COLO668 (cell line): ENCODE results near the gene PRCP.

Experiments
- DNase-seq: peaks from one replicate; lab custom pipeline; 2025; ENCODE audit not compliant: unreplicated experiment; lab: John Stamatoyannopoulos, UW

PRCP gene

DNA sequence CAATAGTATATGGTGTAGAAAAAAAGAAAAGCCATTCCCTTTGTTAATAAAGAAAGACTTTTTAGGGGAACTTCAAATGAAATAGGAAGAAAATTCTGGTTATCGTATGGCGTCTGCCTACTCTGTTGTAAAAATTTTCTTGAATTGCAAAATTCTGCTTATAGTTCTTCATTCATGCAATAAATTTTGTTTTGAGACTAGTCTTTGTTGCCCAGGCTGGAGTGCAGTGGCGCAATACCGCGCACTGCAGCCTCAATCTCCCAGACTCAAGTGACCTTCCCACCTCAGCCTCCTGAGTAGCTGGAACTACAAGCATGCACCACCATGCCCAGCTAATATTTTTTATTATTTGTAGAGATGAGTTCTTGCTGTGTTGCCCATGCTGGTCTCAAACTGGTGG, 7.1 kb upstream of the PRCP start:
- no peak for DNase-seq

DNA sequence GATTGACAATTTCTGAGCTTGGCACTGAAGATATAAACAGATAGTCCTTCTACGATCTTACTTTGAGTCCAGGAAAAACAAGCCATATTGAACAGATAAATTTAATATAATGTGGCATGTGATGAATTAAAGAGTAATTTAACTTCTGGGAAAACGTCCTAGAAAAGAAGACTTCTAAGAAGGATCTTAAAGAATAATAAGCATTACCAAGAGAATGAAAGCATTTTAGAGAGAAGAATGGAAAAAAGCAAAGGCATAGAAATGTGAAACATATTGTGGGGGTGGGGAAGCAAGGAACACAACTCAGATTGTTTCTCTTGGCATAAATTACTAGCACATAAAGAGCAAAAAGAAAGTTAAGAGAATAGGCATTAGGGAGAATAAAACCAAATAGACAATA, 6.7 kb upstream of the PRCP start:
- DNase-seq = no peak

DNA sequence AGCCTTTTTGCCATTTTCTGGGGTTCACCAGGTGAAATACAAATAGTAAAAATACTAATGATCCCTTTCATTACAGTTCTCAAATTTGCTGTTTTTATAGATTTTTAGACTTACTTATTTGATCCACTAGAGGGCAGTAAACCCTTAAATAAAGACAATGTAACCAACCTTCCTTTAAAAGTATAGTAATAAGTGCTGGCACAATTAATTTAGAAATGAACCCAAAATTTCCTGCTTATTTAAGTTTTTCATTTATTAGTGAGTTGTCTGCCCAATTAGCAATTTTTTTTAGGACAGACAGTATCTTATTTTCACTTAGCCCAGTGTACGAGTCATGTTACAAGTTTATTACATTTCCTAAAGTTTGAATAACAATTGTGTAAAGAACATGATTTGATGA, 6.0 kb upstream of the PRCP start:
- DNase-seq = no peak

DNA sequence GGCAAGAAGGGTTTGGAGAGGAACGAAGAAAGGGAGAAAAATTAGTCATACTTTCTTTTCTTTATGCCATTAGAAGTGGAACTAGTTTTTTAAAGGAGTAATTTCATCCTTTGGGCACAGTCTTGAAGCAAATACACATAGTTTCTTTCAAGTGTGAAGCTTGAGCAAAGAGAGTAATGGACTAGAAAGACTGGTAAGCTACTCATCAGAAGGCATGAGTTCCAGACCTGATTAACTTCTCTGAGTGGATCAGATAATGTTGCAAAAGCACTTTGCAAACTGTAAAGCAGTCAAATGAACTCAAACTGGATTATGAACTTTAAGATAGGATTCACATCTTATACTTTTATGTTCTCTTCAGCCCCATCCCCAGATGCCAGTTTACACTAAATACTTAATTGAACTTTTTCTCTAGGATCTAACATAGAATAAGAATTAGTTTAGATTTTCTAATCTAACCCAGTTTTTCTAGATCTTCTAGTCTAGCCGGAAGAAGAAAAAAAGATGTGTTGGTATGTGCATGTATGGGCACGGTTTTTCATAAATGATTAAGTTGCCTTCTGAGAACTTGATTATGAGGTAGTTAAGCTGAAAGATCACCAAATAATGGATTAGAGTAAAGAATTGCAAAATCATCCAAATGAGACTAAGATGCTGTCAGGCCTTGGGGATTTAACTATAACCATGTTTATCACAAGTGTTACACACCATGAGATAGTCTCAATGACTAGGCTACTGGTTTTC, 3.8 kb upstream of the PRCP start:
- DNase-seq = no peak

DNA sequence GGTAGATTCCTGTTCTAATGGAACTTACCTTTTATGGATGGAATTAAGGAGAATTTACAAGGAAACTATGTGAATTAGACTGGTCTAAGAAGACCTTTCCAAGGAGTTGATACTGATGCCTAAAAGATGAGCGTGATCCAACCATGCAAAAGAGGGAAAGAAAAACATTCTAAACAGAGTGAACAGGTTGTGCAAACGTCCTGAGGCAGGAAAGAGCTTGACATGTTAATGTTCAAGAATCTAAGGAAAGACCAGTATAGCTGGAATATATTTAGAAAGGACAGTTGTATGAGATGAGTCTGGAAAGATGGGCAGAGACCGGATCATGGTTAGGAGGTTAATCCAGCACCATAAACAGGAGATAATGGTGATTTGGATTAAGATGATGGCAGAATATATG, 2.6 kb upstream of the PRCP start:
- no peak for DNase-seq

DNA sequence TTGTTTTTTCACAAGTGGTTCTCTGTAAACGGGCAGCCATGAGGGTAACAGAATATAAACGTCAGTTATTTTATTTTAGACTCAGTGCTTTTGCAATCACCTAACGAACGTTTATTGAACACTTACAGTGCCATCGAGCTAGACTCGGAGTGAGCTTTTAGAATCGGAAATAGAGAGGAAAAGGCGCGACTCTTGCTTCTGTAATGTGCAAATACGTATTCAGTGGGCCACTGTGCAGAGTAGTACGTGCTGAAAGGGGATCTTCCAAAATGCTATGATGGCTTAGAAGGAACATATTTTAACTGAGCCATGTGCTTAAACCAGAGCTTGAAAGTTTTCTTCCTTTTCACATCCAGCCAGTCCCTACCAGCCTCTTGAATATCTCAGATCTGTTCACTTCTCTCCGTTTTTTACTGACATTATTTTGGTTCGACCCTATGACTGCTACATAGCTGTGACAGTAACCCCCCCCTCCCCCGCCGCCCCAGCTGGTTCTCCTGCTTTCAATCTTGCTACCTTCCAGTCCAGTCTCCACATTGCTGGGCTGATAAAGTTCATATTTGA, 1.8 kb upstream of the PRCP start:
- no peak for DNase-seq

DNA sequence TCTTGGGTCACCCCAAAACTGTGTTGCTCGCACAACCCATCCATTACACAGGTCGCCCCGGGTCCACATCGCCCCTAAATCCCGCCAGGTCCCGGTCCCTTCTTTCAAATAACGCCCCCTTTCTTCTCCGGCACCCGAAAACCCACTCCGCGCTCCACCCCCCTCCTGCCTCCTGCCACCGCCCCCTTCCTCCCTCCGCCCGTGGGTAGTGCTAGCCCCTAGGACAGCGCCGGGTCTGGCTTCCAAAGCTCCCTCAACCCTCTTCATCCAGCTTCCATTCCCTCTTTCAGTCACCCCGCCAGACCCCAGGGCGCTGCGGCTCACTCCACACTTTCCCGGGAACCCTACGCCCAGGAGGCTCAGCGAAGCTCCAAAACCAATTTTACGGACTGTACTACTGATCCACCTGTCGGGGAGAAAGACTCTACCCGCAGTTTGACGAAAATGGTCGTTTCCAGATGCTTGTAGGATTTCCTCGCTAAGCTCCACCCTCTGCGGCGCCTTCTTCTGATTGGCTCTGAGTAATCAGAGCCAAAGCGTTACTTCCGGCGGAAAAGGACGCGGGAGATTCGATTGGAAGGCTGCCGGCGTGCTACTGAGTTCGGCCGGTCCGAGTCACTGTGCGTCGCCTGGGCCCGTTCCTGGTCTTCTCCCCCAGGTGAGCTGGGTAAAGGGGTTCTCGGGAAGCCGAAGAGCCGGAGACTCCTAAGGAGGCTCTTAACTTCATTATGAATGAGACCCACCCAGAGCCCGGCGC, 1.1 kb upstream of the PRCP start, which contains the start of gene DDIAS:
TSS of gene DDIAS (plus strand) at position 572 of the 757 bp plus-strand sequence. CDS start 13,003 bp downstream, outside the sequence.
- DNase-seq = peak; percentile 96

DNA sequence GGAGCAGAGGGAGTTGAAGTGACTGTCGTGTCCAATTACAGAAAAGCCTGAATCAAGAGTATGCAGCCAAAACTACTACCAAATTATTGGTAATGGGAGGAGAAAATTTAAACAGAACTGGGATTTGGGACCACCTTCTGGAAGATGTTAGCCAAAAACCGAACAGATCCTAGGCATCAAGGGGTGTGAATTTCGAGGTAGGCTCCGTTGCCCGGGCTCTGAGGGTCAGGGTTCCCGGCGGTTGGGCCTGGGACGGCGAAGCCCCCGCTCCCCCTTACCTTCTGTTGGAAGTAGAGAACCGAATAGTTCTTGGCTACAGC, 313 bp downstream of the PRCP start:
- DNase-seq = no peak

DNA sequence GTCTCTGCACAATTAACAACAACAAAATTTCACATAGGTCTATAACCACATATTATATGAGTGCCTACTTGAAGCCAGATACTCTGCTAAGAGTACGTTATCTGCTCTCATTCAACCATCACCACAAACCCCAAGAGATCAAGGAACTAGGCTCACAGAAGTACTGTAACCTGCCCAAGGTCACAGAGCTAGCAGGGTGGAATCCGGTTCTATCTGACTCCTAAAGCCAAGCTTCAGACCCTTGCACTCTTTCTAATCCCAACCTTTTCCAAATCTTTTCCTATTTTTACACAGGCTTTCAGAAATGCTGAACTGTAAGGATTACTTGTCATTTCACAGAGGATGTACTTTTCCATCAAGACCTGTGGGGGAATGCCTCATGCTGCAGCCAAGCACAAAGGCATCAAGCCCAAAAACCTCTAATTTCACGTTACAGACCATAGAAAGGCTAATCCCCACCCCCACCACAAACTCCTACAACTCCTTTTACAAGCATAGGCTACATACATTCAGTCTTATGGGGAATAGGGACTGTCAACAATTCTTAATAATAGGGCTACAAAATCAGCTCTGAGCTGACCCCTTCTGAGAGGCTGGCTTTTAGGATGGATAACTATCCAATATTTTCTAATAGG, 927 bp downstream of the PRCP start:
- DNase-seq = no peak

DNA sequence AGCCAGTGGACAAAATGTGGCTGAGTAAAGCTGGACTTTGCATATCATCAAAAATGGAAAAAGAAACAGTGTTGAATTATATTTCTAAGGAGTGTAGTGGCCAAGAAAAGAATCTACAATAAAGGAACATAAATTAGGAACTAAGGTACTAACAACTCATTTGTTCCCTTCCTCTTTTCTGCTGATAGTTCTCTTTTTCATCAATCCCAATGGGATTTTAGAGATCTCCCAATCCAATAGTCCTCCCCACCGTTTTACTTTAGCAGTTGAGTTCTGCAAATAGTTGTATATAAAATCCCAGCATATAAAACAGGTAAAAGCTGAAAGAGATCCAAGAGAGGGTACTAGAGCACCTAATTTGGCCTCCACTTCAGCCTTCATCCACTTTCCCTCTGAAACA, 2.0 kb downstream of the PRCP start:
- no peak for DNase-seq

DNA sequence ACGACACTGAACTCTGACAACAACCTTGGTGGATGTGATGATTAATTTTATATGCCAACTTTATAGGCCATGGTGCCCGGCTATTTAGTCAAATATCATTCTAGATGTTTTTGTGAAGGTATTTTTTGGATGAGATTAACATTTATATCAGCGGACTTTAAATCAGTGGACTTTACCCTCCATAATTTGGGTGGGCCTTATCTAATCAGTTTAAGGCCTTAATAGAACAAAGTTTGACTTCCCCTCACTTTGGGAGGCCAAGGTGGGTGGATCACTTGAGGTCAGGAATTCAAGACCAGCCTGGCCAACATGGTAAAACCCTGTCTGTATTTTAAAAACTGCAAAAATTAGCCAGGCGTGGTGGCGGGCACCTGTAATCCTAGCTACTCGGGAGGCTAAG, 4.0 kb downstream of the PRCP start:
- no peak for DNase-seq

DNA sequence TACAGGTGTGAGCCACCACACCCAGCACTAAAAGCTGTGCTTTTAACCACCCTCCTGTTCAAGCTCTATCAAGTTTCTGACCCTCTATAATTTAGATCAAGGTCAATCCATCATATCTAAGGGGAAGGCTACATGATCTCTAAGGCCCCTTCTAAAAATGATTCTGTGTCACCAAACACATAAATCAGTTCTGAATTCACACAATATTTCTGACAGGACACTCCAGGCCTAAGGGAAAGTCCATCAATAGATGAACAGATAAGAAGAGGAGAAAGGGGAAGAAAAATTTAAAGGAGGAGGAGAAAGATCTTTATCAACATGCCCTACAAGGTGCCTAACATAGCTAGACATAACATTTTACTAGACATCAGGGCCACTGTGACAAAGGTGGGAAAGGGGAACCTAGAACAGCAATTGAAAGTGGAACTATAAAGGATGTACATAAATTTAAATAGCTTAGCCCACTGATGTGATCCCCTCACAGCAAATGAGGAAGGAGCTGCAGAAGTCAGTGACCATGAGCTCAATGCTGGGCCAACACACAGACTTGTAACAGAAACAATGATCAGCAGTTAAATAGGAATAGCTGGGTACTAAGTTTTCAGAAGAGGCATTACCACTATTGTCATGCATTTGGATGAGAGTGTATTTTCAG, 4.7 kb downstream of the PRCP start:
- no peak for DNase-seq

DNA sequence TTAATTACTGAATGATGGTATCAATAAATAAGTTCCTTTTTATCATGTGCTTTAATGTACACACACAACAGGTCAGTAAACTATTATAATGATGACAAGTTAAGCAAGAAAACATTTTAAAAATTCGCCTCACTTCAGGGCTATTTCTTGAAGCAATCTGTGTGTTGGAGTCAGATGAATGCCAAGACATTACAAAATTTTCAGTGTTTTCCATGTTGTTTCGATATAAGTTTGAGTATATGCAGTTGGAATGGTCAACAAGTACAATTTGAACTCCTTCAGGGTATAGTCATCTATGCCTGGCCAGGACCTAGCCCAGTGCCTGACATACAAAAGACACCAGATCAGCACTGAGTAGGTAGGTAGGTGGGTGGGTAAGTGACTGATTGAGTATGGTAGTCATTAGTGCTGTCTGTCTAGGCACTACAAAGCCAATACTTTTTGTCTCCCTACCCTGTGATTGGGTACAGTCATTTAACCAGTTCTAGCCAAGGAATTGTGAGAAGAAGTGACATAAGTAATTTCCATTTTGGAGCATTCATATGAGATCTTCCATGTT, 7.5 kb downstream of the PRCP start:
- no peak for DNase-seq

DNA sequence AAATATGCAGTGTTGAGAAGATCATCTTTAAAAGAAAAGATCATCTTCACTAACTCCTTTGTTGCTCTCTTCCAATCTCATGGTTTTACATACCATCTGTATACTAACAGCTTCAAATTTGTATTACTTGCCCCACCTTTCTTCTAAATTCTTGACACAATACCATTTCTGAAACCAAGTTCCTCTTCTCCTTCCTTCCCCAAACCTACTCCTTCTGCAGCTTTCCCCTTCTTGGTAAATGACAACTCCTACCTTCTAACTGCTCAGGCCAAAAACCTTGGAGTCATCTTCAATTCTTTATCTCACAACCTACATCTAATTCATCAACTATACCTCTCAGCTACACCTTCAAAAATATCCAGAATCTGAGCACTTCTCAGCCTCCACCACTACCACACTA, 9.3 kb downstream of the PRCP start:
- no peak for DNase-seq

DNA sequence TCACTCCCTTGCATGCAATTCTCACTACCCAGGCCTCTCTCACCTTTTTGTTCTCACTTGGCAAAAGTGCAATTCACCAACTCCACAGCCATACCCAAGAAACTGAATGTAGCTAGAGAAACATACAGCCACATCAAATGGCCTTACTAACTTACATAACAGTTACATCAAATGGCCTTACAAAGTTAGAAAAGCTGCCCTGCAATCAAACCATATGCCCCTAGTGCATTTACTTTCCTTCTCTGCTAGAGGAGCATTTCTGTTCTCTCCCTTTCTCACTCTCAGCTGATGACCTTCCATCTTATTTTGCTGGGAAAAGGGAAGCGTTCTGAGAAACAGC, 10.3 kb downstream of the PRCP start:
- DNase-seq = no peak

DNA sequence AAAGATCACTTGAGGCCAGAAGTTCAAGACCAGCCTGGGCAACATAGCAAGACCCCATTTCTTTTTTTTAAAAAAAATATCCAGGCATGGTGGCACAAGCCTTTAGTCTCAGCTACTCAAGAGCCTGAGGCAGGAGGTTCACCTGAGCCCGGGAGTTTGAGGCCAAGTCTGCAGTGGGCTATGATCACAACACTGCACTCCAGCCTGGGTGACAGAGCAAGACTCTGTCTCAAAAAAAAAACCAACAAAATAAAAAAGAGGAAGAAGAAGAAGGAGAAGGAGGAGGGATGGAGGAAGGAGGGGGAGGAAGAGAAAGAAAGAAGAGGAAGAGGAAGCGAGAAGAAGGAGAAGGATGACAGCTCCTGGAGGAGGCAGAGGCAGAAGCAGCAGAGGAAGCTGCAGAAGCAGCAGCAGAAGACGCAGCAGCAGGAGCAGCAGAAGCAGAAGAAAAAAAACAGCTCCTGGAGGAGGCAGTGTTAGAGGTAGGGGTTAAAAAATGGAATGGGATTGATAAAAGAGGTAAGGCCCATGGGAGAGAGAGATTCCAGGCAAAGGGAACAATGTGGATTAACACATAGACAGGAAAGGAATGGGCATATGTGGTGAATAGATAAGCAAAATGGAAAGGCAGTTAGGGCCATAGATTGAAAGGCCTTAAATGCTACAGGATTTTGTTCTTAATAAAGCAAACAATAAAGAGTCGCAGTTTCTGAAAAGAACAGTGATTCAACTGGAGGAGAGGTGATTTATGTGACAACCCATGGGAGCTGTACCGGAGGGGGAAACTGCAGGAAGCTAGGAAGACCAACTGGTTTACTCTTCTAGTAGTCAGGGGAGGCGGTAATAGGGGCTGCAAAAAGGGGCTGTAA, 10.9 kb downstream of the PRCP start:
- no peak for DNase-seq

DNA sequence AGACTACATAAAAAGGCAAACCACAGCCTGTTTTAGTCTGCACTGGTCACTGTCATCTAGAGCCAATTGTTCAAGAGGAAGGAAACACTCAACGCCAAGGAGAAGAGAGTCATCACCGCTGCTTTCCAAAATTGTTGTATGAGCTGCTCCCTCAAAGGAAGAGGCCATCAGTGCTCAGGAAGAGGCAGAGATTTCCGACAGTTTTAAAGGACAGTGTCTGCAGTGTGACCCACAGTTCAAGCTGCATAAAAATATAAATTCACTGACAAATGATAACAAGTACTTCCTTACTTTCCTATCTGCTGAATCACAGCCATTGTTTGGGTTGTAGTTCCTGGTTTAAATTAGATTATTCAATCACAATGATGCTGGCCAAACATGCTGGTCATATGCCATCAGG, 16.4 kb downstream of the PRCP start:
- no peak for DNase-seq

DNA sequence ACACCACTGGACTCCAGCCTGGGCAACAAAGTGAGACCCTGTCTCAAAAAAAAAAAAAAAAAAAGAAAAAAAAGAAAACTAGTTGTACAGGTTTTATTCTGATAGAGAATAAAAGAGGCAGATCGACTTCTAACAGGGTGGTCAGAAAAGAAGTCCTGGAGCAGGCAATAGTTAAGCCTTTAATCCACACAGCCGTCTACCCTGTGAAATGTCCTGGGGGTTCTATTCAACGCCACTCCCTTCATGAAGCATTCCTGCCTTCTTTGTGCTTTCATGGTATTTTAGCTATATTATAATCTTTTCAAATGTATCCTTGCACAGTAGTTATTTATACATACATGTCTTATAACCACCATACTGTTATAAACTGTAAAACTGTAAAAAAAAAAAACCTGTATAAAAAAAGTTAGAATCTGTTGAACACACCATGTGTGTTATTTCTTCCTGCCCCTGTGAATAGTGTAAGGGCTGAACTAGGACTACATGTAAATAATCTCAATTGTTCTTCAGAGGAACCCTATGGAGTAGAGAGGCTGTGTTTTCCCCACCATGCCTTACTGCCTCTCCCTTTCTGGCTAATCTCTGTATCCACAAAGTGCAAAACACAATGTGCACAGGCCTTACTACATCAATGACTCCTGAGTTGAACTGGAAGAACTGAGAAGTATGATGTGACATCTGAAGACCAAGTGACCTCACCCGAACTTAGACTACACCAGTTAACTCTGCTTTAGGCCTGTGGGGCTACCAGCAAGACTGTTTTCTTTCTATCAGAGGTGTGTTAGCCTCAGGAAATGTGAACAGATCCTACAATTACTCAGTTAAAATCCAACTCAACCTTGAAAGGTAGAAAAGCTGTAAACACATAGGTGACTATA, 25.3 kb downstream of the PRCP start:
- no peak for DNase-seq

DNA sequence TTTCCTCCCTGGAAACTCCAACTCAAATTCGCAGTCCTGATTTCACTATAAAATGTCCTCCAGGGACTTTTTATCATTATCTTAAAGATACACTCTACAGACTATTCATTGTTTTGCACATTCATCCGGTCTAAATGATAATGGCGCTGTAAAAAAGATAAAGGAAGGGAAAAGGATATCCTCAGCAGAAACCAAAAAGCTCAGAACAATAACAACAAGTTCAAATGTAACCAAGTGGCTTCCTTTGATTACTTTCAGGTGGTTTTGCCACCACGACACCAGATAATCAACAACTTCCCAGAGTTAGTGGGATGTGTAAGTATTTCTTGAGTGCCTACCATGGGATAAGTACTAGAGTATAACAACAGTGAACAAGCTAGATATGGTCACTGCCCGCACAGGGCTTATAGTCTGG, 26.3 kb downstream of the PRCP start:
- DNase-seq = no peak
